SU-DHL-6 (cell line): ENCODE results near the gene MAP7.

ENCODE experiments used
- H2AFZ ChIP-seq: fragments of 200-600 bp; sonication (generic); 2 replicates; pipeline ENCODE4 v1.6.1; 2014; ENCODE audit warnings: low read depth, mild to moderate bottlenecking, moderate library complexity, mixed read lengths, antibody characterized with exemption, low read length; ENCODE audit not compliant: severe bottlenecking
- H3F3A ChIP-seq: fragments of 200-600 bp; shearing (Covaris generic); 2 replicates; pipeline ENCODE4 v1.6.0; 2016; ENCODE audit warnings: antibody characterized with exemption, mild to moderate bottlenecking; ENCODE audit not compliant: insufficient read depth
- H3K27ac ChIP-seq: fragments of 200-600 bp; sonication (generic); 2 replicates; pipeline ENCODE4 v1.5.1; 2016; ENCODE audit warnings: low read depth, mild to moderate bottlenecking, low read length, moderate library complexity, mixed read lengths
- H3K27me3 ChIP-seq: fragments of 200-600 bp; sonication (generic), shearing (Covaris generic); 2 replicates; pipeline ENCODE4 v1.6.0; 2014; ENCODE audit warnings: mild to moderate bottlenecking, low read length
- H3K36me3 ChIP-seq: fragments of 200-600 bp; sonication (generic); 2 replicates; pipeline ENCODE4 v1.6.1; 2014; ENCODE audit warnings: mild to moderate bottlenecking, low read length, mixed read lengths
- H3K4me2 ChIP-seq: fragments of 300-600, 200-600 bp; shearing (Covaris generic), sonication (generic); 2 replicates; pipeline ENCODE4 v1.6.0; 2014; ENCODE audit warnings: low read length, low read depth, mild to moderate bottlenecking; ENCODE audit not compliant: poor library complexity, severe bottlenecking
- H3K4me3 ChIP-seq: fragments of 200-600 bp; sonication (generic); 2 replicates; pipeline ENCODE4 v1.5.1; 2014; ENCODE audit warnings: antibody characterized with exemption, low read length, mild to moderate bottlenecking, mixed read lengths; ENCODE audit not compliant: insufficient read depth, poor library complexity, severe bottlenecking
- H3K79me2 ChIP-seq: fragments of 200-600 bp; sonication (generic); 2 replicates; pipeline ENCODE4 v1.6.1; 2014; ENCODE audit warnings: mild to moderate bottlenecking, low read length, moderate library complexity; ENCODE audit not compliant: insufficient read depth
- H3K9ac ChIP-seq: fragments of 200-600 bp; sonication (generic); 2 replicates; pipeline ENCODE4 v1.7.0; 2014; ENCODE audit warnings: mild to moderate bottlenecking, low read length
- H3K9me2 ChIP-seq: fragments of 200-600 bp; sonication (generic); replicated peaks from 2 replicates; pipeline ENCODE4 v1.6.1; 2014; ENCODE audit warnings: low read length; ENCODE audit not compliant: insufficient read depth
- H3K9me3 ChIP-seq: fragments of 200-600 bp; sonication (generic); 2 replicates; pipeline ENCODE4 v1.6.1; 2014; ENCODE audit warnings: low read length, mixed read lengths; ENCODE audit not compliant: insufficient read depth
- H4K20me1 ChIP-seq: fragments of 200-600 bp; sonication (generic); 2 replicates; pipeline ENCODE4 v1.6.1; 2014; ENCODE audit warnings: low read depth, mild to moderate bottlenecking, antibody characterized with exemption, low read length, moderate library complexity, mixed read lengths
- EZH2phosphoT487 ChIP-seq: fragments of 200-600 bp; sonication (generic), shearing (Covaris generic); conservative IDR thresholded peaks from 2 replicates; pipeline ENCODE4 v1.6.1; 2018; ENCODE audit warnings: mild to moderate bottlenecking, antibody characterized with exemption, low read length, moderate library complexity, mixed read lengths
- TF ChIP-seq, protein P1 (sequence below): fragments of 200-600 bp; sonication (generic); IDR thresholded peaks from one replicate; pipeline ENCODE4 v1.5.1; 2017; ENCODE audit warnings: antibody characterized with exemption, mild to moderate bottlenecking, low read length, moderate library complexity; ENCODE audit not compliant: insufficient read depth, poor library complexity, severe bottlenecking

The MAP7 gene

DNA sequence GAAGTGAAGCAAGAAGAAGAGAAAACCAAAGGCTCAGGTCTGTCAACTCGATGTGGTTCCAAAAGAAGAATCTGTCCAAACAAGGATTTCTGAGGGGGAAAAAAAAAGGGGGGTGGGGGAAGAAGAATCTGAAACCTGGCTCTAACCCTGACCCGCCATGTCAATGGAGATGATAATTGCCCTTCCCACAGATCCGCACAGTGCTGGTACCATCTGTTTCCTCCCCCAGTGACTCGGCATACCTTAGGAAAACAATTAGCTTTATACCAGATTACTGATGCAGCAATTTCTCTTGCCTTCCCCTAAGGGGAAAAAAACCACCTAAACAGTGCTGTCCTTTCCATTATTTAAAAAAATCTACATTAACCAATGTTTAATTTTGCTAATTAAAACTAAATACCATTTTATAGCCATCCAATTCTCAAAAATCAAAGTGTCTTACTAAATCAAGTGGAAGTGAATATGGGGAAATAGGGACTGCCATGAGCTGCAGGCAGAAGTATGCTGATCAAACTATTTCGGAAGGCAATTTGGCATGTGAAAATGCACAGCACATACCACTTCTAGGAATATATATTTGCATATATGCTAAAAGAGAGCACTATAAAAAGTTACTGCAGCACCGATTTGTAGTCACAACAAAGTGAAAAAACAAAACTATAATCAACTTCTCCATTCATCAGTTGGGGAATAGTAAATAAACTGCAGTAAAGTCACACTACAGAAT, 46.8 kb downstream of the MAP7 start:
- Histone ChIP-seq H3K27me3 (no peaks in the 10 kb centered on the region), H3K4me2 (no peak overlapping the region), H3K36me3 (no peaks in the 10 kb centered on the region), H3K9me3 (no peaks in the 10 kb centered on the region), H3K9me2 (no peaks in the 10 kb centered on the region), H3K27ac (no peak overlapping the region), H3K79me2 (no peaks in the 10 kb centered on the region), H3F3A (no peaks in the 10 kb centered on the region), H2AFZ (no peak overlapping the region), H3K4me3 (no peak overlapping the region), H3K9ac (no peak overlapping the region), H4K20me1 (no peaks in the 10 kb centered on the region)
- TF ChIP-seq, protein P1, sequence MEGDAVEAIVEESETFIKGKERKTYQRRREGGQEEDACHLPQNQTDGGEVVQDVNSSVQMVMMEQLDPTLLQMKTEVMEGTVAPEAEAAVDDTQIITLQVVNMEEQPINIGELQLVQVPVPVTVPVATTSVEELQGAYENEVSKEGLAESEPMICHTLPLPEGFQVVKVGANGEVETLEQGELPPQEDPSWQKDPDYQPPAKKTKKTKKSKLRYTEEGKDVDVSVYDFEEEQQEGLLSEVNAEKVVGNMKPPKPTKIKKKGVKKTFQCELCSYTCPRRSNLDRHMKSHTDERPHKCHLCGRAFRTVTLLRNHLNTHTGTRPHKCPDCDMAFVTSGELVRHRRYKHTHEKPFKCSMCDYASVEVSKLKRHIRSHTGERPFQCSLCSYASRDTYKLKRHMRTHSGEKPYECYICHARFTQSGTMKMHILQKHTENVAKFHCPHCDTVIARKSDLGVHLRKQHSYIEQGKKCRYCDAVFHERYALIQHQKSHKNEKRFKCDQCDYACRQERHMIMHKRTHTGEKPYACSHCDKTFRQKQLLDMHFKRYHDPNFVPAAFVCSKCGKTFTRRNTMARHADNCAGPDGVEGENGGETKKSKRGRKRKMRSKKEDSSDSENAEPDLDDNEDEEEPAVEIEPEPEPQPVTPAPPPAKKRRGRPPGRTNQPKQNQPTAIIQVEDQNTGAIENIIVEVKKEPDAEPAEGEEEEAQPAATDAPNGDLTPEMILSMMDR: no peak
- TF ChIP-seq EZH2phosphoT487: no peak

DNA sequence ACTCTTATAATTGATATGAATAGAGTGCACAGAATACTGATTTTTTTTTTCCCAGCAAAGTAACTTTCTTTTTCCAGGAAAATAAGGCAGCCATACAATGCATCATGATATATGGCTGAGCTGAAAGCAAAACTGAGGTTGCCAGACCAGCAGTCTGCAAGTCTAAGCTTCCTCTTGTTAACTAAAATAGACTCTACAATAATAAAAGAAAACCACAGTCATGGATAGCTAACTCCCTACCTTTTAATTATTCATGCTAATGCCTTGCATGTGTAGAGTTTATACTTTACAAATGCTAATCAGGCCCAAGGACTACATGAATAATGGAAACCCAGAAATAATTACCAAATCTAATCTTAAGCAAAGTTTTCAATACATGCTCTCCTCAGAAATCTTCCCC, 47.4 kb downstream of the MAP7 start:
- no peaks in the 10 kb centered on the region for H3K27me3 ChIP-seq
- H3K27ac ChIP-seq: no peak overlapping the region
- no peak overlapping the region for H3K4me3 ChIP-seq

DNA sequence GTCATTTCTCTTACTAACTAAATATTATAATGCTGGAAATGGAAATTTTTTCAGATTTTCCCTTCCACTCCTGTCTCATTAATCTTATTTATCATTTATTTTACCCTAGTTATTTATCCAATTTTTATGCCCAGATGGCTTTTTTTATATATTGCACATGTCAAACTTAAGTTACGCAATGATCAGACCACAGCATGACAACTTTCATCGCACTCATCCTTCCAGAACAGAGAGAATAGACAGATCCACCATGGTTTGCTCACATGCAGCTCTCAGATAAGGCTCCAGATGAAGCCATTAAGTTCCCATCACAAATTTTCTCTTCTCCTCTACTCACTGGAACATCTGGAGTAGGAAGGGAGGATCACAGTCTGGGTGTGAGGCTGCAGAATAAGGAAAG, 48.7 kb downstream of the MAP7 start:
- Histone ChIP-seq H3F3A (no peaks in the 10 kb centered on the region), H2AFZ (no peak overlapping the region), H4K20me1 (no peaks in the 10 kb centered on the region), H3K27ac (no peak overlapping the region), H3K9me2 (no peaks in the 10 kb centered on the region), H3K79me2 (no peaks in the 10 kb centered on the region), H3K9ac (no peak overlapping the region), H3K27me3 (no peaks in the 10 kb centered on the region), H3K9me3 (no peaks in the 10 kb centered on the region), H3K36me3 (no peaks in the 10 kb centered on the region), H3K4me3 (no peak overlapping the region), H3K4me2 (no peak overlapping the region)
- TF ChIP-seq EZH2phosphoT487: no peak
- TF ChIP-seq, protein P1: no peak

More for the DNA sequence above, 47.4 kb downstream of the MAP7 start:
- no peak overlapping the region for H3K4me2 ChIP-seq
- no peaks in the 10 kb centered on the region for H3K79me2 ChIP-seq
- H3F3A ChIP-seq: no peaks in the 10 kb centered on the region
- no peaks in the 10 kb centered on the region for H4K20me1 ChIP-seq
- no peaks in the 10 kb centered on the region for H3K9me2 ChIP-seq
- no peak for TF ChIP-seq EZH2phosphoT487
- TF ChIP-seq, protein P1: no peak
- H3K36me3 ChIP-seq: no peaks in the 10 kb centered on the region
- no peaks in the 10 kb centered on the region for H3K9me3 ChIP-seq
- no peak overlapping the region for H2AFZ ChIP-seq
- H3K9ac ChIP-seq: no peak overlapping the region
